CD8-positive, alpha-beta memory T cell (primary cell): Measurements from ENCODE around the gene ST6GAL1. TPM values are rescaled to one million over a fixed set of nuclear protein-coding genes. Genes with fewer than 3 reads are reported as not detected.

Source experiments
- CTCF ChIA-PET: fragments of 350-600 bp; sonication (Branson Sonifier 250); formaldehyde crosslinking; loops from one replicate; lab custom pipeline; 2021; ENCODE audit warnings: antibody characterized with exemption; lab: Charles Lee
- POLR2A ChIA-PET: fragments of 350-600 bp; sonication (Branson Sonifier 250); formaldehyde crosslinking; loops from one replicate; lab custom pipeline; 2021; ENCODE audit warnings: antibody characterized with exemption; lab: Charles Lee
- DNase-seq, 5 donors: peaks; one replicate each; pipeline versions ENCODE4 v3.0.0 to v3.0.0-alpha.2; 2020 to 2022; ENCODE audit warnings: mixed read lengths in 1 of 5
- H3K27ac ChIP-seq: one replicate; pipeline ENCODE4 v1.7.0; 2013; ENCODE audit warnings: low read depth, mild to moderate bottlenecking, low read length, moderate library complexity
- H3K27me3 ChIP-seq: 2 replicates; pipeline ENCODE4 v1.7.0; 2013; ENCODE audit warnings: low read length, mild to moderate bottlenecking; ENCODE audit not compliant: insufficient read depth, poor library complexity, severe bottlenecking
- H3K36me3 ChIP-seq: 2 replicates; pipeline ENCODE4 v1.7.0; 2013; ENCODE audit warnings: mild to moderate bottlenecking, low read length, moderate library complexity; ENCODE audit not compliant: insufficient read depth
- H3K4me1 ChIP-seq: 2 replicates; pipeline ENCODE4 v1.7.0; 2013; ENCODE audit warnings: mild to moderate bottlenecking, low read length, moderate library complexity; ENCODE audit not compliant: insufficient read depth
- H3K4me3 ChIP-seq: 2 replicates; pipeline ENCODE4 v1.7.0; 2013; ENCODE audit warnings: mild to moderate bottlenecking, low read length
- H3K9me3 ChIP-seq: 2 replicates; pipeline ENCODE4 v1.7.0; 2013; ENCODE audit warnings: mild to moderate bottlenecking, low read length
- H3K27ac Mint-ChIP-seq, 8 donors: one replicate each; pipeline ENCODE4 v1.8.0; 2020 to 2021; ENCODE audit warnings: mixed read lengths in 8 of 8, mild to moderate bottlenecking in 6 of 8, inconsistent platforms in 3 of 8, moderate library complexity in 3 of 8
- H3K27me3 Mint-ChIP-seq, 2 donors: one replicate each; pipeline ENCODE4 v1.8.0; 2020 to 2021; ENCODE audit warnings: mixed read lengths in 2 of 2, mild to moderate bottlenecking in 1 of 2, moderate library complexity in 1 of 2
- H3K36me3 Mint-ChIP-seq, 3 donors: one replicate each; pipeline ENCODE4 v1.8.0; 2020 to 2021; ENCODE audit warnings: mixed read lengths in 3 of 3, inconsistent platforms in 1 of 3, mild to moderate bottlenecking in 1 of 3
- H3K4me1 Mint-ChIP-seq, 3 donors: one replicate each; pipeline ENCODE4 v1.8.0; 2020 to 2021; ENCODE audit warnings: mixed read lengths in 3 of 3, inconsistent platforms in 1 of 3, mild to moderate bottlenecking in 1 of 3
- H3K4me3 Mint-ChIP-seq, 7 donors: one replicate each; pipeline ENCODE4 v1.8.0; 2020 to 2021; ENCODE audit warnings: mixed read lengths in 7 of 7, mild to moderate bottlenecking in 6 of 7, moderate library complexity in 4 of 7, inconsistent platforms in 2 of 7
- H3K9me3 Mint-ChIP-seq, 5 donors: one replicate each; pipeline ENCODE4 v1.8.0; 2020 to 2022; ENCODE audit warnings: mixed read lengths in 5 of 5, mild to moderate bottlenecking in 3 of 5, moderate library complexity in 2 of 5, inconsistent platforms in 1 of 5
- polyA plus RNA-seq: library from polyadenylated mRNA; unstranded; fragments of 300-500 nt; fragmentation: Illumina TruSeq; gene quantifications from one replicate; pipeline ENCODE4 v1.2.3, GENCODE V29; 2021
- total RNA-seq, 2 experiments: library from RNA; stranded (reverse); gene quantifications; one replicate each; pipeline ENCODE4 v1.2.3, GENCODE V29; 2021

The ST6GAL1 gene
- total and polyA plus RNA-seq, 3 experiments from 2014 or later, result 96.8 to 139 (median 108) TPM

DNA sequence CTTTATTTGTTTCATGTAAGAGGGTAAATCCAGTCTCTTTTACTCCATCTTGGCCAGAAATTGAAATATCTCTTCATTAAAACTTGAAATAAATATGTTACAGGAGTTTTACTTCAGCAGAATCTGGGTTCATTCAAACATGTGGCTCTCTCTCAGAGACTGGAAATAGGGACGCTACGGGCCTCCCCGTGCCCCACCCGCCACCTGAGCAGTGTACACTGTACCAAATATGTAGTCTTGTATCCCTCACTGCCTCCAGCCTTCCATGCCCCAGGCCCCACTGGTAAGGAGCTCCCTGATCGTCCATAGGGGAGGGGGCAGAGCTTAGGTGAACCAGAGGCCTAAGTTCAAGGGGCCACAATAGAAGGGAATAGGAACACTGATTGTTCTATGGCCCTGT is 172.9 kb downstream of the ST6GAL1 start:
- Histone ChIP-seq H3K4me1 (peaks cover 18% of the 10 kb centered on the region), H3K36me3 (no peaks in the 10 kb centered on the region), H3K9me3 (no peaks in the 10 kb centered on the region), H3K27me3 (no peaks in the 10 kb centered on the region), H3K27ac (no peak overlapping the region), H3K4me3 (no peak overlapping the region)
- POLR2A ChIA-PET, result no interaction called here
- CTCF ChIA-PET, result interaction anchor here (0.6 to 3.0 kb wide), 5 partner anchors 9 to 62 kb away, joined by 3 to 20 read pairs (median 7); partner anchors contain the start of gene RPL39L
- peaks cover 0 to 2% (median 0%) of the 10 kb centered on the region in 5 donors for H3K9me3 Mint-ChIP-seq
- peaks cover 0 to 3% of the 10 kb centered on the region in 2 donors for H3K27me3 Mint-ChIP-seq
- H3K4me3 Mint-ChIP-seq, result no peak overlapping the region
- DNase-seq, result no peak
- peaks cover 17 to 32% (median 21%) of the 10 kb centered on the region in 3 donors for H3K4me1 Mint-ChIP-seq
- H3K27ac Mint-ChIP-seq, result no peak overlapping the region
- no peaks in the 10 kb centered on the region for H3K36me3 Mint-ChIP-seq

DNA sequence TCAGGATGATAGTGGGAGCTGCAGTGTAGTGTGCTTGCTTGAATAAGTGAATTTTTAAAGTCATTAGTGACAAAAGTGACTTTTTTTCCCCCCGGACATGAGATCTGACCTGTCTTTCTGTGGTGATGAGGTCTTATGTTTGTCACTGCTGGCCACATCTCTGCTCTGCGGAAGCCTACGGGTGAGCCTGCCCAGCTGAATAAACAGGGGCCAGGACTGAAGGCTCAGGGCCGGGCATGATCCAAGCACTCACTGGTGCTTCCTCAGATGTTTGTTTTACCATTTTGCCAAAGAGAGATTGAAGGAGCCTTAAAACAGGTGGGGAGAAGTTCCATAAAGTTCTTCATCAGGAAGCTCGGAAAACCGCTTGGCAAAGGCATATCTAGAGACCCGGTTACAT is 174.0 kb downstream of the ST6GAL1 start:
- no peaks in the 10 kb centered on the region for H3K9me3 ChIP-seq
- H3K9me3 Mint-ChIP-seq, result no peaks in the 10 kb centered on the region
- no peaks in the 10 kb centered on the region for H3K36me3 Mint-ChIP-seq
- H3K36me3 ChIP-seq, result no peaks in the 10 kb centered on the region
- H3K4me3 ChIP-seq, result no peak overlapping the region
- no peak overlapping the region for H3K4me3 Mint-ChIP-seq
- H3K27ac ChIP-seq, result no peak overlapping the region
- no peak for DNase-seq
- no peak overlapping the region for H3K27ac Mint-ChIP-seq
- H3K27me3 Mint-ChIP-seq, result peaks cover 0 to 3% of the 10 kb centered on the region in 2 donors
- peaks cover 18% of the 10 kb centered on the region for H3K4me1 ChIP-seq
- no peaks in the 10 kb centered on the region for H3K27me3 ChIP-seq
- peaks cover 17 to 24% (median 21%) of the 10 kb centered on the region in 3 donors for H3K4me1 Mint-ChIP-seq
- ChIA-PET POLR2A (no interaction called here), CTCF (interaction anchor here (1.7 to 2.3 kb wide), 2 partner anchors 8 to 46 kb away, joined by 7 to 9 read pairs; no protein-coding TSS in a partner anchor)

DNA sequence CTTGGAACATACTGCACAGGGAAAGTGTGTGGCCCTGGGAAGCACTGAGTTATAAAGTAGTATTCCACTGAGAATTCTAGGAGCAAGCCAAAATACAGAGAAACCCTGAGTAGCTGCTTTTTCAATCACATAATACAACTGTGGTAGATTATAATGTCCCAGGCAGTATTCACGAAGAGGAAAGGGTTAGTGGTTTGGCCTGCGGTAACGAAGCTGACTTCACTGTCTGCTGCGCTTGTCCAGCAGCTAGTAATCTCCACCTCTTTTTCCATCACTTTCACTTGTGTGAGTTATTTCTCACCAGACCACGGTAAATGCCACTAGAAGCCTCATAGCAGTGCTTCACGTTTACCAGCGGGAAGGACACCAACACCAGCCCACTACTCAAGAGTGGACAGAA is 174.6 kb downstream of the ST6GAL1 start:
- no peak for DNase-seq
- H3K4me3 Mint-ChIP-seq, result peak overlapping the region in 2 of 7 donors; percentile 24 to 41
- POLR2A ChIA-PET, result interaction anchor here (0.6 kb wide), 1 partner anchor 163 kb away, joined by 5 read pairs; no protein-coding TSS in a partner anchor
- H3K9me3 Mint-ChIP-seq, result no peaks in the 10 kb centered on the region
- no peaks in the 10 kb centered on the region for H3K36me3 Mint-ChIP-seq
- H3K27me3 Mint-ChIP-seq, result peaks cover 0 to 3% of the 10 kb centered on the region in 2 donors
- peaks cover 18% of the 10 kb centered on the region for H3K4me1 ChIP-seq
- H3K36me3 ChIP-seq, result no peaks in the 10 kb centered on the region
- no peak overlapping the region for H3K27ac ChIP-seq
- H3K27ac Mint-ChIP-seq, result peak overlapping the region in 1 of 8 donors; percentile 75
- CTCF ChIA-PET, result interaction anchor here (1.7 to 2.5 kb wide), 3 partner anchors 8 to 60 kb away, joined by 7 to 11 read pairs (median 9); no protein-coding TSS in a partner anchor
- H3K4me3 ChIP-seq, result no peak overlapping the region
- H3K27me3 ChIP-seq, result no peaks in the 10 kb centered on the region
- no peaks in the 10 kb centered on the region for H3K9me3 ChIP-seq
- H3K4me1 Mint-ChIP-seq, result peaks cover 17 to 24% (median 21%) of the 10 kb centered on the region in 3 donors

DNA sequence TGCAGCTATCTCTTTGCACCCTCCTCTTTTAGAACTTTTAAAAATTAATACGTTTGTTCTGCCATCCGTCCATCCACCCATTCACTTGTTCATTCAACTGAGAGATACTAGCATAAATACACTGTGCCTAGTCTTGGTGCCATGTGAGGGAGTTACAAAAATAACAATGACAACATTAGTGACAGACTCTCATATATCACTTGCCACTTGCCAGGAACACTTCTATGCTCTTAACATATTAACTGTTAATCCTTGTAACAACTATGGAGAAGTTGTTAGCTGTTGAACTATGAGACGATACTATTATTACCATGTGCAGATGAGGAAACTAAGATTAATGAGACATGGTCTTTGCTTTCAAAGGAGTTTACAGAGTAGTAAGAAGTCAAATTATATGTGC is 175.4 kb downstream of the ST6GAL1 start:
- Histone ChIP-seq H3K4me3 (no peak overlapping the region), H3K4me1 (peaks cover 18% of the 10 kb centered on the region), H3K36me3 (no peaks in the 10 kb centered on the region), H3K27ac (no peak overlapping the region), H3K9me3 (no peaks in the 10 kb centered on the region), H3K27me3 (no peaks in the 10 kb centered on the region)
- DNase-seq, result no peak
- Mint-ChIP-seq H3K4me3 (no peak overlapping the region), H3K36me3 (no peaks in the 10 kb centered on the region), H3K9me3 (no peaks in the 10 kb centered on the region), H3K27me3 (peaks cover 0 to 3% of the 10 kb centered on the region in 2 donors), H3K27ac (no peak overlapping the region), H3K4me1 (peaks cover 17 to 24% (median 21%) of the 10 kb centered on the region in 3 donors)
- ChIA-PET POLR2A (interaction anchor here (0.6 kb wide), 1 partner anchor 164 kb away, joined by 5 read pairs; no protein-coding TSS in a partner anchor), CTCF (interaction anchor here (2.3 to 2.5 kb wide), 2 partner anchors 45 to 59 kb away, joined by 9 to 11 read pairs; no protein-coding TSS in a partner anchor)

DNA sequence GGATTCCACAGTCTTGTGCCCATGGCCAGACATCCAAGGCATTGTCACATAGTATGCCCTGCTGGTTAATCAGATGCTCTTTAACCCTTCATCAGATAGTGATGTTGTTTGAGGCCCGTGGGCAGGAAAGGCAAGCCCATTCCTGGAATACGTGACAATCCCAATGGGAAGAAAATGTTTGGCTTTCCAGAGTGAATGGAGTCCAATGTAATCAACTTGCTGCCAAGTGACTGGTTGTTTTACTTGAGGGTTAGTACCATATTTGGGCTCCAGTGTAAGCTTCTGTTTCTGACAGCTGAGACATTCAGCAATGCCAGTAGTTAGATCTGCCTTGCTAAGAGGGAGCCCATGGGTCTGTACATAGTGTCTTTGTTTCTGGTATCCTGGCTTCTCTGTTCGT is 177.7 kb downstream of the ST6GAL1 start:
- Mint-ChIP-seq H3K4me1 (peaks cover 4 to 11% (median 4%) of the 10 kb centered on the region in 3 donors), H3K36me3 (no peaks in the 10 kb centered on the region)
- POLR2A ChIA-PET, result no interaction called here

DNA sequence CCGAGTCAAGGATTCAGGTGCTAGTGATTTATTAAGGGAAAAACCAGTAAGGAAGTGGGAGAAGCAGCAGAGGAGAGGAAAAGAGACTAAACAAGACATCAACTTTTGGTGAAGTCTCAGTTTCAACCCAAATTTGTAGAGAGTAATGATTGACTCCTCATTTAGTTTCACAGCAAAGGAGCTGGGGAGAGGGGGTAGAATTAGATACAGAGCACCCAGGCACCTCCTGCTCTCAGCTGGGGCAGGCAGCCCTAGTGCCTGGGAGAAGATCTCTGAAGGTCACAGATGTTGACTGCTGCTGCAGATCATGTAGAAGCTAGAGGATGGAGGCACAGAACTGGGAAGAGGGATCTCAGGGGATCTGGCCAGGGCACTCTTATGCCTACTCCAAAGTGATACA is 179.8 kb downstream of the ST6GAL1 start:
- H3K27me3 Mint-ChIP-seq, result peaks cover 0 to 7% of the 10 kb centered on the region in 2 donors
- Histone ChIP-seq H3K4me3 (no peak overlapping the region), H3K9me3 (no peaks in the 10 kb centered on the region), H3K36me3 (no peaks in the 10 kb centered on the region), H3K27ac (no peak overlapping the region), H3K27me3 (no peaks in the 10 kb centered on the region), H3K4me1 (no peaks in the 10 kb centered on the region)
- peaks cover 3 to 8% (median 7%) of the 10 kb centered on the region in 3 donors for H3K4me1 Mint-ChIP-seq
- H3K36me3 Mint-ChIP-seq, result no peaks in the 10 kb centered on the region
- H3K27ac Mint-ChIP-seq, result no peak overlapping the region
- POLR2A ChIA-PET, result no interaction called here
- CTCF ChIA-PET, result interaction anchor here (1.0 to 7.2 kb wide), 4 partner anchors 28 to 54 kb away, joined by 3 to 121 read pairs (median 7); partner anchors contain the start of gene RPL39L
- H3K9me3 Mint-ChIP-seq, result no peaks in the 10 kb centered on the region
- H3K4me3 Mint-ChIP-seq, result no peak overlapping the region
- DNase-seq, result no peak

More for the DNA sequence above, 177.7 kb downstream of the ST6GAL1 start:
- Mint-ChIP-seq H3K4me3 (no peak overlapping the region), H3K27ac (peak overlapping the region in 1 of 8 donors; percentile 10), H3K9me3 (no peaks in the 10 kb centered on the region), H3K27me3 (peaks cover 0 to 3% of the 10 kb centered on the region in 2 donors)
- H3K4me3 ChIP-seq, result no peak overlapping the region
- no peaks in the 10 kb centered on the region for H3K4me1 ChIP-seq
- CTCF ChIA-PET, result interaction anchor here (0.8 to 1.7 kb wide), 2 partner anchors 12 to 43 kb away, joined by 3 to 8 read pairs; no protein-coding TSS in a partner anchor
- no peak overlapping the region for H3K27ac ChIP-seq
- no peaks in the 10 kb centered on the region for H3K27me3 ChIP-seq
- DNase-seq, result no peak
- no peaks in the 10 kb centered on the region for H3K36me3 ChIP-seq
- H3K9me3 ChIP-seq, result no peaks in the 10 kb centered on the region

DNA sequence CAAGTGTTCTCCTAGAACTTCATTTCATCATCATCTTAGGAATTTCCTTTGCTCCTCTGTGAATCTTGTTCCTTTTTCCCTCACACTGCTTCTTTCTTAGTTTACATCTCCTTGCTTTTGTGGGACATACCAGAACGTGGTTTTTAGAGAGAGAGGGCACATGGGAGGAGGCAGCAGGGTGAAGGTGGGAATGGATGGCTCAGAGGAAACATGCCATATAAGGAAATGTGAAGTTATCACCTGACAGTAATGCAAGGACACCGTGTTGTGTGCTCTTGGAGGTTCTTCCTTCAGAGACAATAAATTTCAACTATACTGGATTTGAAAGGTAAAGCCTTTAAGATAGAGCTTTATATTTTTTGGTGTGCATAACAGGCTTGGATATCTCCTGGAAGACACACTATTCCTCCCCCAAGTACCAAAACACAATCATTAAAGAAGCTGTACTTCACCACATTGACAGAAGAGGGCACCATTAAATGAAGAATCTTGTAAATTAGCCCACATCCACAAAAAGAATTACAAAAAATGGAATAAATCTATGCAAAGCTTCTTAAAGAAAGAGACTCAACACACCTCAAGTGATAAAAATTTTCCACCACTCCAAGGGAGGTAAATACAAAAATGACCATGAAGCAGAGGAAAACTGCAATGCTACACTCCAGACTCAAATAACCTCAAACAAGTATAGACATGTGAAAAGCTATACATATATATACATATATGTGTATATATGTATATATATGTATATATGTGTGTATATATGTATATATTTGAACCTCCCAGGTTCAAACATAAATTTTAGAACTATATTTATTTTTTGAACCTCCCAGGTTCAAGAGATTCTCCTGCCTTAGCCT is 182.8 kb downstream of the ST6GAL1 start:
- H3K27me3 ChIP-seq, result no peaks in the 10 kb centered on the region
- Mint-ChIP-seq H3K27me3 (peaks cover 0 to 4% of the 10 kb centered on the region in 2 donors), H3K36me3 (peaks cover 0 to 2% (median 0%) of the 10 kb centered on the region in 3 donors), H3K4me1 (peaks cover 3 to 8% (median 7%) of the 10 kb centered on the region in 3 donors), H3K9me3 (no peaks in the 10 kb centered on the region), H3K27ac (no peak overlapping the region), H3K4me3 (no peak overlapping the region)
- POLR2A ChIA-PET, result interaction anchor here (1.0 to 1.3 kb wide), 3 partner anchors 26 to 181 kb away, joined by 3 to 5 read pairs (median 4); partner anchors contain the start of gene RPL39L
- no peak overlapping the region for H3K4me3 ChIP-seq
- no peaks in the 10 kb centered on the region for H3K4me1 ChIP-seq
- peak in 2 of 5 donors; percentile 24 to 47 for DNase-seq
- H3K27ac ChIP-seq, result no peak overlapping the region
- CTCF ChIA-PET, result interaction anchor here (0.8 to 7.2 kb wide), 32 partner anchors 9 to 498 kb away, joined by 3 to 121 read pairs (median 5); partner anchors contain the start of gene RPL39L
- H3K9me3 ChIP-seq, result no peaks in the 10 kb centered on the region
- H3K36me3 ChIP-seq, result no peaks in the 10 kb centered on the region
